Activated naive CD4-positive, alpha-beta T cell treated with anti-CD3 and anti-CD28 coated beads for 36 hours (primary cell): ENCODE measurements around the gene APBB2. TPM values are rescaled to one million over a fixed set of nuclear protein-coding genes. Genes with fewer than 3 reads are reported as not detected.
A peak's percentile ranks its signal among the peaks of the same experiment; 100 is the strongest.

ENCODE experiments used
- CTCF ChIA-PET: fragments of 350-600 bp; sonication (Branson Sonifier 250); formaldehyde crosslinking; loops from one replicate; lab custom pipeline; 2021; ENCODE audit warnings: antibody characterized with exemption; lab: Charles Lee
- DNase-seq: peaks from one replicate; pipeline ENCODE4 v3.0.0-alpha.2; 2020
- H3K27ac Mint-ChIP-seq: one replicate; pipeline ENCODE4 v1.8.0; 2021; ENCODE audit warnings: mild to moderate bottlenecking, mixed read lengths
- H3K27me3 Mint-ChIP-seq: one replicate; pipeline ENCODE4 v1.8.0; 2021; ENCODE audit warnings: low read depth, mixed read lengths
- H3K36me3 Mint-ChIP-seq: one replicate; pipeline ENCODE4 v1.8.0; 2021; ENCODE audit warnings: low read depth, mixed read lengths
- H3K4me1 Mint-ChIP-seq: one replicate; pipeline ENCODE4 v1.8.0; 2021; ENCODE audit warnings: low read depth, mixed read lengths
- H3K4me3 Mint-ChIP-seq: one replicate; pipeline ENCODE4 v1.8.0; 2021; ENCODE audit warnings: mild to moderate bottlenecking, moderate library complexity, mixed read lengths
- H3K9me3 Mint-ChIP-seq: one replicate; pipeline ENCODE4 v1.8.0; 2021; ENCODE audit warnings: mixed read lengths
- intact Hi-C: fragments of 100-400 bp; cut with micrococcal nuclease; formaldehyde crosslinking; loops from one replicate; pipeline ENCODE4 v1.15.1; 2023
- total RNA-seq, 2 experiments: library from RNA; stranded (reverse); gene quantifications; one replicate each; pipeline ENCODE4 v1.2.3, GENCODE V29; 2021

The APBB2 gene
- 1 to 10 TPM; 4.5 to 4.8 TPM for total RNA-seq

- Mint-ChIP-seq H3K4me1 (peaks cover 22% of the 10 kb centered on the region), H3K9me3 (no peaks in the 10 kb centered on the region), H3K27ac (no peak within 1 kb of the TSS), H3K27me3 (peaks cover 47% of the 10 kb centered on the region), H3K4me3 (peak within 1 kb of the TSS; percentile 79), H3K36me3 (no peaks in the 10 kb centered on the region)
- CTCF ChIA-PET = interaction anchor here (0.6 to 2.2 kb wide), 8 partner anchors 9 to 309 kb away, joined by 4 to 8 read pairs (median 6); no protein-coding TSS in a partner anchor
- peak; percentile 66 for DNase-seq
- intact Hi-C loops = loop anchor here (1.0 to 10.0 kb wide), 6 partner anchors 238 to 472 kb away; no protein-coding TSS in a partner anchor
These were observed at the start of gene APBB2 for GRCh38 chr4:41214136-41214824. Gene APBB2, minus strand, starts transcription at chr4:41214542. Its CDS starts 181,288 bp downstream, at chr4:41033254.

DNA sequence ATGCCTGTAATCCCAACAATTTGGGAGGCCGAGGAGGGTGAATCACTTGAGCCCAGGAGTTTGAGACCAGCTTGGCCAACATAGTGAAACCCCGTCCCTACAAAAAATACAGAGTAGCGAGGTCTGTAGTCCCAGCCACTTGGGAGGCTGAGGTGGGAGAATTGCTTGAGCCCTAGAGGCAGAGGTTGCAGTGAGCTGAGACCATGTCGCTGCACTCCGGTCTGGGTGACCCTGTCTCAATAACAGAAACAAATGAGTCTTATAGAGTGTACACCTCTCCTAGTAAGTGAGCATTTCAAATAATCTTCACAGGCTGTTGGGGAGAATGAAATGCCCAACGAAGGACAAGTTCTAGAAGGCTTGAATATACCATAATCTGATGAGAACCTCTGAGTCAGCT lies 47.9 kb upstream of the APBB2 start:
- DNase-seq = no peak
- H3K27ac Mint-ChIP-seq = no peak overlapping the region
- no peaks in the 10 kb centered on the region for H3K9me3 Mint-ChIP-seq
- intact Hi-C loops = no loop called here
- H3K27me3 Mint-ChIP-seq = peaks cover 37% of the 10 kb centered on the region
- no peaks in the 10 kb centered on the region for H3K36me3 Mint-ChIP-seq
- no peak overlapping the region for H3K4me3 Mint-ChIP-seq
- peaks cover 6% of the 10 kb centered on the region for H3K4me1 Mint-ChIP-seq
- CTCF ChIA-PET = no interaction called here

- no peaks in the 10 kb centered on the region for H3K36me3 Mint-ChIP-seq
- peaks cover 53% of the 10 kb centered on the region for H3K27me3 Mint-ChIP-seq
- H3K4me3 Mint-ChIP-seq = no peak overlapping the region
- H3K4me1 Mint-ChIP-seq = peaks cover 8% of the 10 kb centered on the region
- H3K9me3 Mint-ChIP-seq = no peaks in the 10 kb centered on the region
- DNase-seq = no peak
- intact Hi-C loops = no loop called here
- CTCF ChIA-PET = interaction anchor here (1.6 to 3.1 kb wide), 2 partner anchors 20 to 400 kb away, joined by 3 to 18 read pairs; no protein-coding TSS in a partner anchor
- H3K27ac Mint-ChIP-seq = no peak overlapping the region
These were observed 45.9 kb upstream of the APBB2 start for GRCh38 chr4:41260116-41260733.

DNA sequence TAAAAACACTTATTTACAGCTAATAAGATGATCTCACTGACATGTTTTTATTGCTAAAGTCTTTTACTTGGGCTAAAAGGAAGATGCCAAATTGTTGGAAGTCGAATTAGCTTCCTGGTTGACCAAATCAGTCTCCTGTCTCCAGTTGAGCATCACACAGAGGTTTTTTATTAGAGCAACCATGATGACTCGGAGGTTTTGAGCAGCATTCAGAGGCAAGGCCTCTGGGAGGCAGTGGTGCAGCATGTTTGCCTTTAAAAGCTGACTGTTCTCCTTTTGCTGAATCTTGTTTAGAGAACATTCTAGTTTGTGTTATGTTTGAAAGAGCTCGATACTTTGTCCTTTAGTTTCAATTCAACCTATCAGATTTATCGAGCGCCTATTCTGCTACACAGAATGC lies 44.4 kb upstream of the APBB2 start:
- Mint-ChIP-seq H3K9me3 (no peaks in the 10 kb centered on the region), H3K4me1 (peaks cover 8% of the 10 kb centered on the region), H3K27me3 (peaks cover 59% of the 10 kb centered on the region), H3K36me3 (no peaks in the 10 kb centered on the region), H3K27ac (no peak overlapping the region), H3K4me3 (no peak overlapping the region)
- CTCF ChIA-PET = interaction anchor here (0.5 to 3.1 kb wide), 7 partner anchors 18 to 627 kb away, joined by 3 to 18 read pairs (median 4); no protein-coding TSS in a partner anchor
- peak; percentile 23 for DNase-seq
- intact Hi-C loops = loop anchor here (2.0 kb wide), 1 partner anchor 42 kb away; no protein-coding TSS in a partner anchor

DNA sequence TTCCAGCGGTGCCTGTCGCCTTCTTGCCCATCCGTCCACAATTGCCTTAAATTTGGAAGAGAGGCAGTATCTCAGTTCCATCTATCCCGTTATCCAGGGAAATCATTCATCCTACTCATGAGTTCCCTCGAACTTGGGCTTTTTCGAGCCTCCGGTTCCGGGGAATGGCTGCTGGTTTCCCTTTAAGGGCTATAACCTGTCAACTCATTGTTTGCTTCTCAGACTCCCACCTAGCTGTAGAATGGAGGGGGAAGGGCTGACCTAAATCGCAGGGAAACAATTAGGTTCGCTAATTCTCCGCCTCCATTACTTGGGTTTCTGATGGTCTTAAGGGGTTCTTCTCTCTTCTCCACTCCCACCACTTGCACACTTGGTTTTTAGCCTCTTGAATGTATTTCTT lies 43.6 kb upstream of the APBB2 start:
- Mint-ChIP-seq H3K27me3 (peaks cover 57% of the 10 kb centered on the region), H3K36me3 (no peaks in the 10 kb centered on the region), H3K9me3 (no peaks in the 10 kb centered on the region), H3K27ac (no peak overlapping the region), H3K4me3 (peak overlapping the region; percentile 60), H3K4me1 (peaks cover 8% of the 10 kb centered on the region)
- no peak for DNase-seq
- CTCF ChIA-PET = interaction anchor here (0.6 to 3.1 kb wide), 6 partner anchors 22 to 1485 kb away, joined by 3 to 18 read pairs (median 4); no protein-coding TSS in a partner anchor
- intact Hi-C loops = loop anchor here (2.0 kb wide), 1 partner anchor 41 kb away; no protein-coding TSS in a partner anchor

DNA sequence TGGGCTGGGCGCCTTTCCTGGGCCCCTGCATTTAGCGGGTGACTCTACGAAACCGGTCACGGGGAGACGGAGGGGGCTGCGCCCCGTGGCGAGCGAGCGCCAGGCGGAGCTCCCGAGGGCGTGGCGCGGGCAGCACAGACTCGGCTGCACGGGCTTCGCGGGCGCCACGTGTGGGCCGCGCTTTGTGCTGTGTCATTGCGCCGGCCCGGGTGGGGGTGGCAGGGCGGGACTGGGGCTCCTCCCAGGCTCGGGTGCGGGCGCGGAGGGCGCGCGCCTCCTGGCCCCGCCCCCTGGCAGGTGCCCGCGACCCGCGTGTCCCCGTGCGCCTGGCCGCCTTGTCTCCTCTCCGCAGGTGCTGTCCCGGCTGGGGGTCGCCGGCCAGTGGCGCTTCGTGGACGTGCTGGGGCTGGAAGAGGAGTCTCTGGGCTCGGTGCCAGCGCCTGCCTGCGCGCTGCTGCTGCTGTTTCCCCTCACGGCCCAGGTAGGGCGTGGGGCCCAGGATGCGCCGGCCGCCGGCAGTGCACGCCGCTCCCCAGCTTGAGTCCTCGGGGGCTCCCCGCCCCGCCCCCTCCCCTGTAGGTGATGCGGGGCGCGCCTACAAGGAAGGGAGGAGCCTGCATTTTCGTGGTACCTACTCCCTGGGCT lies 43.0 kb upstream of the APBB2 start:
- CTCF ChIA-PET = interaction anchor here (0.6 to 3.1 kb wide), 3 partner anchors 23 to 405 kb away, joined by 3 to 18 read pairs (median 4); no protein-coding TSS in a partner anchor
- Mint-ChIP-seq H3K27me3 (peaks cover 57% of the 10 kb centered on the region), H3K36me3 (no peaks in the 10 kb centered on the region), H3K4me1 (peaks cover 8% of the 10 kb centered on the region), H3K9me3 (no peaks in the 10 kb centered on the region), H3K4me3 (peak overlapping the region; percentile 60), H3K27ac (no peak overlapping the region)
- DNase-seq = peak; percentile 29
- intact Hi-C loops = no loop called here

DNA sequence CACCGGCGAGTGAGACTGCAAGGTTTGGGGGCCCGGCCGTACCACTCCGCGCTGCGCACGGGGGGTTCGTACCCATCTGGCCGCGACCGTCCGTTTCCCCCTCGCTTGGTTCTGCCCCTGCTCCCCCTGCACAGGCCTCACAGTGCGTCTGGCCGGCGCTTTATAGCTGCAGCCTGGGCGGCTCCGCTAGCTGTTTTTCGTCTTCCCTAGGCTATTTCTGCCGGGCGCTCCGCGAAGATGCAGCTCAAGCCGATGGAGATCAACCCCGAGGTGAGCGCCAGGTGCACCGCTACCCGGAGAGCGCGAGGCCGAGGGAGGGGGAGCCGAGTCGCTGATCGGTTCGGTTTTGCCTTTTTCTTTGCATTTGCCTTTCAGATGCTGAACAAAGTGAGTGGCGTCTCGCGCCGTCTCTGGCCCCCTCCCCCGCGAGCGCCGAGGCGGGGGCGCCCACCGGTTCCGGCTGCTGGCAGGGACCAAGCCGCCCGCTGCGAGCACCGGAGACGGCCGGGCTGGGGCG lies 42.5 kb upstream of the APBB2 start, which contains the start of gene UCHL1:
UCHL1 (plus strand) TSS at position 189 of the 517 bp plus-strand sequence; CDS start at position 238, 49 bp downstream.
- intact Hi-C loops = no loop called here
- Mint-ChIP-seq H3K9me3 (no peaks in the 10 kb centered on the region), H3K36me3 (no peaks in the 10 kb centered on the region), H3K4me3 (peak within 1 kb of the TSS; percentile 60), H3K27me3 (peaks cover 57% of the 10 kb centered on the region), H3K27ac (no peak within 1 kb of the TSS), H3K4me1 (peaks cover 8% of the 10 kb centered on the region)
- CTCF ChIA-PET = no interaction called here
- DNase-seq = peak; percentile 5

GRCh38 chr4:41256131-41256739 lies 41.9 kb upstream of the APBB2 start:
- DNase-seq = no peak
- H3K4me1 Mint-ChIP-seq = peaks cover 8% of the 10 kb centered on the region
- no peaks in the 10 kb centered on the region for H3K9me3 Mint-ChIP-seq
- intact Hi-C loops = no loop called here
- peaks cover 52% of the 10 kb centered on the region for H3K27me3 Mint-ChIP-seq
- peak overlapping the region; percentile 26 for H3K4me3 Mint-ChIP-seq
- no peak overlapping the region for H3K27ac Mint-ChIP-seq
- no peaks in the 10 kb centered on the region for H3K36me3 Mint-ChIP-seq
- CTCF ChIA-PET = no interaction called here

- no peaks in the 10 kb centered on the region for H3K36me3 Mint-ChIP-seq
- intact Hi-C loops = no loop called here
These were observed 31.6 kb upstream of the APBB2 start for GRCh38 chr4:41245983-41246382.

GRCh38 chr4:41241919-41242318 lies 27.6 kb upstream of the APBB2 start:
- CTCF ChIA-PET = no interaction called here
- H3K27me3 Mint-ChIP-seq = peaks cover 5% of the 10 kb centered on the region

More at GRCh38 chr4:41245983-41246382, 31.6 kb upstream of the APBB2 start:
- no peaks in the 10 kb centered on the region for H3K4me1 Mint-ChIP-seq
- CTCF ChIA-PET = no interaction called here
- peaks cover 13% of the 10 kb centered on the region for H3K27me3 Mint-ChIP-seq
- H3K27ac Mint-ChIP-seq = no peak overlapping the region
- peaks cover 2% of the 10 kb centered on the region for H3K9me3 Mint-ChIP-seq
- no peak overlapping the region for H3K4me3 Mint-ChIP-seq
- DNase-seq = no peak

DNA sequence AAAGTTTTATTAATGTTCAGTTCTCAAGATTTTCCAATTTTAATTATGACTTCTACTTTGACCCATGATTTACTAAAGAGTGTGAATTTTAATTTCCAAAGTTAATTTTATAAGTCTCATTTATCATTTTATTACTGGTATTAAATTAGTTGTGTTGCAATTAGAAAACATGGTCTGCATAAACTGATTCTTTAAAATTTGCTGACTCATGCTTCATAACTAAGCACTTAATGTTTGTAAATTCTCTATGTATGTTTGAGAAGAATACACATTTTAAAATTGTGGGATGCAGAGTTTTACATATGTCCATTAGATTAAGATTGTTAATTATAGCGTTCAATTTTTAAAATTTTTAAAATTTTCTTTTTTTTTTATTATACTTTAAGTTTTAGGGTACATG lies 22.2 kb upstream of the APBB2 start:
- Mint-ChIP-seq H3K4me3 (no peak overlapping the region), H3K4me1 (no peaks in the 10 kb centered on the region), H3K36me3 (no peaks in the 10 kb centered on the region), H3K27me3 (no peaks in the 10 kb centered on the region), H3K27ac (no peak overlapping the region), H3K9me3 (no peaks in the 10 kb centered on the region)
- DNase-seq = no peak
- CTCF ChIA-PET = no interaction called here
- intact Hi-C loops = no loop called here

More at GRCh38 chr4:41241919-41242318, 27.6 kb upstream of the APBB2 start:
- Mint-ChIP-seq H3K4me1 (no peaks in the 10 kb centered on the region), H3K9me3 (no peaks in the 10 kb centered on the region), H3K27ac (no peak overlapping the region), H3K36me3 (no peaks in the 10 kb centered on the region), H3K4me3 (no peak overlapping the region)
- DNase-seq = no peak
- intact Hi-C loops = no loop called here
